Right forelimb (tissue), 1 donor: Measurements from ENCODE around the gene TAP1.
A peak's percentile ranks its signal among the peaks of the same experiment; 100 is the strongest.

Experiments used
- DNase-seq: peaks from one replicate; pipeline ENCODE4 v3.0.0-alpha.2; 2018

TAP1 gene

GRCh38 chr6:32796848-32797776 lies 56.4 kb downstream of the TAP1 start:
- DNase-seq = peak; percentile 86
